Dermis blood vessel endothelial cell (primary cell): ENCODE results near the gene SNCA. TPM values are rescaled to one million over a fixed set of nuclear protein-coding genes. Genes with fewer than 3 reads are reported as not detected.

Experiments used
- DNase-seq: peaks from one replicate; pipeline ENCODE4 v3.0.0; 2010
- total RNA-seq: library from RNA; depleted of rRNA; stranded (reverse); fragments of >200 nt; gene quantifications from 2 replicates; pipeline ENCODE4 v1.2.3, GENCODE V29; 2014

SNCA gene
- total RNA-seq, 1 donor from 2014 or later, result 140 TPM

GRCh38 chr4:89703829-89704590 is 133.0 kb downstream of the SNCA start:
- DNase-seq, result no peak

GRCh38 chr4:89700766-89701423 is 136.1 kb downstream of the SNCA start:
- DNase-seq, result no peak

- no peak for DNase-seq
Measured at GRCh38 chr4:89685690-89686089, 151.3 kb downstream of the SNCA start.

DNA sequence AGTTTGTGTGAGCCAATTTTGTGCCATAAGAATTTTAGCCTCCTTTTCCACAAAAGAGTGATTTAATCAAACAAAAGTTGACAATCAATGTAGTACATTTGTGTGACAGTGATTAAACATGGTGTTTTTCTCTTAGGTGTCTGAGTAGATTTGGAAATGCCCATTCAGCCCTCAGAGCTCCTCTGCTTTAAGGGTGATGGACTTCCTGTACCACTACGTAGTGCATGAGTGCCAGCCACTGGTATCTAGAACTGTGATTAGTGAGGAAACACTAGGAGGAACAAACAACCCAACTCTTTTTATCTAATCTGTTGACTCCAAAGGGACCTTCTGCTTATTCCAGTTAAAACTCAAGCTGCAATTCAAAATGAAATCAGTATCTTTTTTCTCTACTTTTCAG is 151.7 kb downstream of the SNCA start:
- DNase-seq, result no peak

DNA sequence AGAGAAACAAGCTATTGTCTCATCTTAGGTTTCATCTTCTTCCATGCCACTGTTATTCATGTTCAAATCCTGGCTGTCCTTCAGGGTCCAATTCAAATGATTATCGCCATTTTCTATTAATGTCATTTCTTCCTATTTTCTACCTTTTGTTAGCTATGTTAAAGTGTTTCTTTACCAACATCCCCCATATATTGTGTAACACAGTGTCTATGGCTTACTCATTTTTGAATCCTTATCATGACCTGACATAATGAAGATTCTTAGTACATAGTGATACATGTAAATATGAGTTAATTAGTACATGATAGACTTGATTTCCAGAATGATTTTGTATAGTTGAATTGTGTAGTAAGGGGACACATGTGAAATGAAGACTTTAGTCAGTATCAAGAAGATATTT is 152.4 kb downstream of the SNCA start:
- DNase-seq, result no peak

GRCh38 chr4:89682808-89683207 is 154.2 kb downstream of the SNCA start:
- DNase-seq, result no peak

- no peak for DNase-seq
Measured at GRCh38 chr4:89681671-89682070, 155.3 kb downstream of the SNCA start.

GRCh38 chr4:89681219-89681618 is 155.7 kb downstream of the SNCA start:
- DNase-seq, result no peak

GRCh38 chr4:89674876-89675459 is 162.0 kb downstream of the SNCA start:
- no peak for DNase-seq

Other genes starting within 250 kb of the SNCA start
- 2,743 and 3,766 TPM in 2 replicates for gene MMRN1, start 57.7 kb upstream of the SNCA start, total RNA-seq